ENCODE data around the gene SIDT2.

The SIDT2 gene

GRCh38 chr11:117171404-117172061 lies 7.0 kb upstream of the SIDT2 start:
- DNase-seq, result no peak
- no peak for TF ChIP-seq CTCF (IDR thresholded peaks at IDR 0.05; ENCODE audit: low read length)
- no peak for TF ChIP-seq EZH2 (optimal IDR thresholded peaks at IDR 0.05; ENCODE audit: low read depth, low read length)
- no peak for TF ChIP-seq EZH2phosphoT487 (IDR thresholded peaks at IDR 0.05; ENCODE audit: low read length)
- no peaks in the 10 kb centered on the region for H4K20me1 ChIP-seq (ENCODE audit: insufficient read depth, low read length)
- H3K79me2 ChIP-seq (ENCODE audit: low read length), result no peaks in the 10 kb centered on the region; the same call in 1 of the 2 replicates
- H3F3A ChIP-seq (ENCODE audit: insufficient read depth, low read length), result peaks cover 7% of the 10 kb centered on the region; the same call in 1 of the 2 replicates
- H3K4me1 ChIP-seq (ENCODE audit: low read length), result no peaks in the 10 kb centered on the region
- no peaks in the 10 kb centered on the region for H3K9me2 ChIP-seq (replicated peaks; ENCODE audit: insufficient read depth, low read length)
- no peak overlapping the region for H3K4me2 ChIP-seq (ENCODE audit: low read depth, low read length)
- H3K27me3 ChIP-seq (replicated peaks; ENCODE audit: insufficient read depth, low read length), result no peaks in the 10 kb centered on the region
- no peak overlapping the region for H2AFZ ChIP-seq (ENCODE audit: low read length)
- no peaks in the 10 kb centered on the region for H3K9me3 ChIP-seq (replicated peaks; ENCODE audit: insufficient read depth, low read length)
- peaks cover 7% of the 10 kb centered on the region; the same call in 1 of the 2 replicates for H3K36me3 ChIP-seq (replicated peaks; ENCODE audit: insufficient read depth, low read length)
- no peak overlapping the region for H3K9ac ChIP-seq (ENCODE audit: low read length)
- H3K27ac ChIP-seq (ENCODE audit: low read length), result no peak overlapping the region
- no peak overlapping the region for H3K4me3 ChIP-seq (ENCODE audit: low read length)

GRCh38 chr11:117172724-117173421 lies 5.7 kb upstream of the SIDT2 start:
- Histone ChIP-seq H3K9me2 (replicated peaks; ENCODE audit: insufficient read depth, low read length) (no peaks in the 10 kb centered on the region), H3K27ac (ENCODE audit: low read length) (no peak overlapping the region), H3K27me3 (replicated peaks; ENCODE audit: insufficient read depth, low read length) (no peaks in the 10 kb centered on the region), H4K20me1 (ENCODE audit: insufficient read depth, low read length) (no peaks in the 10 kb centered on the region), H3K4me2 (ENCODE audit: low read depth, low read length) (no peak overlapping the region), H3K9me3 (replicated peaks; ENCODE audit: insufficient read depth, low read length) (no peaks in the 10 kb centered on the region), H3K9ac (ENCODE audit: low read length) (no peak overlapping the region), H2AFZ (ENCODE audit: low read length) (no peak overlapping the region), H3K79me2 (ENCODE audit: low read length) (no peaks in the 10 kb centered on the region), H3K4me1 (ENCODE audit: low read length) (no peaks in the 10 kb centered on the region), H3F3A (ENCODE audit: insufficient read depth, low read length) (peaks cover 7% of the 10 kb centered on the region; the same call in 1 of the 2 replicates), H3K4me3 (ENCODE audit: low read length) (no peak overlapping the region), H3K36me3 (replicated peaks; ENCODE audit: insufficient read depth, low read length) (0 out of 2 replicates have a peak, but pooled peaks cover 2% of the 10 kb centered on the region)
- TF ChIP-seq EZH2 (optimal IDR thresholded peaks at IDR 0.05; ENCODE audit: low read depth, low read length), result no peak
- no peak for TF ChIP-seq CTCF (IDR thresholded peaks at IDR 0.05; ENCODE audit: low read length)
- no peak for TF ChIP-seq EZH2phosphoT487 (IDR thresholded peaks at IDR 0.05; ENCODE audit: low read length)
- DNase-seq, result no peak

DNA sequence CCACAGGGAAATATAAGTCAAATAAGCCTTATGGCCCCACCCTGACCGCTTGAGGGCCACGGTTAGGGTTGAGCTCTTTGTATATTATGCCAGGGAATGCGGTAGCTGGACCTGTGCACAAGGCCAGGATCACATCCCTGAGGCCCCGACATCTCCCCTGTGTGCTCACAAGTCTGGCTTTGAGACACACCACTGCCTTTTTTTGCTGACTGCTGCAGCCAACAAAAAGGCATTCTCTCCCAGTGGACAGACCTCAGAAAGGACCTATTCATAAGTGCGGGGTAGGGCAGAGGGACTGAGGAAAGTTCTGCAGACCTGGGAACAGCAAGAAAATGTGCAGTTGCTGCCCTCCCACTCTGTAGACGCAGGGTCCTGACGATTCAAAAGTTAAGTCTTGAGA lies 3.4 kb upstream of the SIDT2 start:
- Histone ChIP-seq H3K9me3 (replicated peaks; ENCODE audit: insufficient read depth, low read length) (no peaks in the 10 kb centered on the region), H3K36me3 (replicated peaks; ENCODE audit: insufficient read depth, low read length) (0 out of 2 replicates have a peak, but pooled peaks cover 2% of the 10 kb centered on the region), H3K4me3 (ENCODE audit: low read length) (no peak overlapping the region), H3K79me2 (ENCODE audit: low read length) (no peaks in the 10 kb centered on the region), H3K4me1 (ENCODE audit: low read length) (peaks cover 7% of the 10 kb centered on the region), H3K9me2 (replicated peaks; ENCODE audit: insufficient read depth, low read length) (no peaks in the 10 kb centered on the region), H3K9ac (ENCODE audit: low read length) (no peak overlapping the region), H3K27me3 (replicated peaks; ENCODE audit: insufficient read depth, low read length) (no peaks in the 10 kb centered on the region), H3F3A (ENCODE audit: insufficient read depth, low read length) (peaks cover 7% of the 10 kb centered on the region; the same call in 1 of the 2 replicates), H3K27ac (ENCODE audit: low read length) (no peak overlapping the region), H3K4me2 (ENCODE audit: low read depth, low read length) (no peak overlapping the region), H4K20me1 (ENCODE audit: insufficient read depth, low read length) (no peaks in the 10 kb centered on the region), H2AFZ (ENCODE audit: low read length) (no peak overlapping the region)
- DNase-seq, result no peak
- TF ChIP-seq CTCF (IDR thresholded peaks at IDR 0.05; ENCODE audit: low read length), result no peak
- TF ChIP-seq EZH2 (optimal IDR thresholded peaks at IDR 0.05; ENCODE audit: low read depth, low read length), result no peak
- TF ChIP-seq EZH2phosphoT487 (IDR thresholded peaks at IDR 0.05; ENCODE audit: low read length), result no peak

All from MM.1S (cell line).